GM23338 (cell line): Measurements from ENCODE around the gene RNF114.
A peak's percentile ranks its signal among the peaks of the same experiment; 100 is the strongest.

Source experiments
- CREB1 ChIP-seq: fragments of 250-450 bp; sonication (Bioruptor Pico); IDR thresholded peaks from 2 replicates; pipeline ENCODE4 v1.5.0; 2020; ENCODE audit warnings: low read depth, mild to moderate bottlenecking, moderate library complexity
- CTCF ChIP-seq, 2 experiments: fragments of 200-600 bp in 1 of 2; sonication (generic) in 1 of 2; conservative IDR thresholded peaks; 2 replicates each; pipeline versions ENCODE4 v1.5.1 to v1.6.1; 2016 to 2017; ENCODE audit warnings: antibody characterized with exemption in 2 of 2, low read depth in 2 of 2, mild to moderate bottlenecking in 2 of 2, moderate library complexity in 1 of 2
- ETS1 ChIP-seq: IDR thresholded peaks from 2 replicates; pipeline ENCODE4 v1.6.1; 2016; ENCODE audit warnings: antibody characterized with exemption
- EZH2 ChIP-seq: fragments of 200-600 bp; sonication (generic); IDR thresholded peaks from one replicate; pipeline ENCODE4 v1.8.0; 2017; ENCODE audit warnings: antibody characterized with exemption, mild to moderate bottlenecking, low read depth; ENCODE audit not compliant: unreplicated experiment
- EZH2phosphoT487 ChIP-seq: fragments of 200-600 bp; sonication (generic); IDR thresholded peaks from one replicate; pipeline ENCODE4 v1.8.1; 2018; ENCODE audit warnings: antibody characterized with exemption; ENCODE audit not compliant: unreplicated experiment
- JUNB ChIP-seq: IDR thresholded peaks from one replicate; pipeline ENCODE4 v1.6.1; 2016; ENCODE audit warnings: antibody characterized with exemption; ENCODE audit not compliant: unreplicated experiment
- POLR2AphosphoS5 ChIP-seq: IDR thresholded peaks from 2 replicates; pipeline ENCODE4 v1.6.1; 2016; ENCODE audit warnings: antibody characterized with exemption, low read depth
- REST ChIP-seq: IDR thresholded peaks from one replicate; pipeline ENCODE4 v1.6.1; 2018; ENCODE audit warnings: antibody characterized with exemption; ENCODE audit not compliant: unreplicated experiment
- ZNF331 ChIP-seq: fragments of 250-450 bp; sonication (Bioruptor Pico); IDR thresholded peaks from 2 replicates; pipeline ENCODE4 v1.5.0; 2020; ENCODE audit warnings: low read depth, mild to moderate bottlenecking, moderate library complexity

GRCh38 chr20:49914310-49915117, 21.7 kb upstream of the RNF114 start:
- TF ChIP-seq REST (no peak), CTCF (conservative IDR thresholded peaks at IDR 0.05; ENCODE audit: low read depth in 2 of 2) (0 out of 4 replicates have a peak, but pooled peaks of 1 of the 2 experiments have one; percentile 10), EZH2phosphoT487 (no peak), POLR2AphosphoS5 (no peak), EZH2 (no peak), CREB1 (CRISPR knock-in tag) (no peak), ZNF331 (CRISPR knock-in tag) (no peak), JUNB (no peak), ETS1 (no peak)
